ENCODE measurements around the gene GATAD2A. TPM values are rescaled to one million over a fixed set of nuclear protein-coding genes. Genes with fewer than 3 reads are reported as not detected.

The GATAD2A gene
- total and polyA plus RNA-seq, 7 donors = 18.5 to 138 (median 30.2) TPM

GRCh38 chr19:19485161-19485997, 79.9 kb downstream of the GATAD2A start:
- TF ChIP-seq CTCF (IDR thresholded peaks at IDR 0.05) = no peak
- no peak for TF ChIP-seq EP300 (IDR thresholded peaks at IDR 0.05)
- TF ChIP-seq POLR2A (IDR thresholded peaks at IDR 0.05) = no peak
- no peak for TF ChIP-seq POLR2AphosphoS5 (IDR thresholded peaks at IDR 0.05)
- 74 to 86% methylated on average over 15 of the region's 15 CpGs for WGBS, 2 donors
- Histone ChIP-seq H3K27me3 (no peaks in the 10 kb centered on the region), H3K9me3 (no peaks in the 10 kb centered on the region), H3K36me3 (no peaks in the 10 kb centered on the region), H3K27ac (no peak overlapping the region), H3K4me1 (peaks cover 0 to 43% (median 27%) of the 10 kb centered on the region in 4 donors), H3K4me3 (no peak overlapping the region)
- no peak for DNase-seq
- intact Hi-C loops (cut with DNase I) = loop anchor here (5.0 kb wide), 1 partner anchor 78 kb away; the partner anchor contains the start of gene GATAD2A

DNA sequence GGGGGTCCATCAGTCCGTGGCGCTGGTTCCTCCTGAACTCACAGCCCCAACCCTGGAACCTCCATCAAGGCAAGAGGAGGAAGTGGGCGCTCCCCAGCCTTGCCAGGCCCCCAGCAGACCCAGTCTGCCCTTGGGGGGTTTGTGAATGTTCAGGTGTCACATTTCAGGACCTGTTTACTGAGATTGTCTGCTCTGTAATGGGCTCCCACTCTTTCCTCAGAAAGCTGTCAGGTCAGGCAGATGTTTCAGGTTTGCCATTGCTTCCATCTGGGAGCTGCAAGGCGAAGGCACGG, 80.5 kb downstream of the GATAD2A start:
- 93 to 97% methylated on average over 5 of the region's 5 CpGs for WGBS, 2 donors
- no peak for DNase-seq
- Histone ChIP-seq H3K27me3 (no peaks in the 10 kb centered on the region), H3K9me3 (no peaks in the 10 kb centered on the region), H3K4me1 (peaks cover 0 to 47% (median 30%) of the 10 kb centered on the region in 4 donors), H3K27ac (no peak overlapping the region), H3K4me3 (no peak overlapping the region), H3K36me3 (no peaks in the 10 kb centered on the region)
- intact Hi-C loops (cut with DNase I) = loop anchor here (5.0 kb wide), 1 partner anchor 79 kb away; the partner anchor contains the start of gene GATAD2A
- TF ChIP-seq POLR2A (IDR thresholded peaks at IDR 0.05) (no peak), CTCF (IDR thresholded peaks at IDR 0.05) (no peak), EP300 (IDR thresholded peaks at IDR 0.05) (no peak), POLR2AphosphoS5 (IDR thresholded peaks at IDR 0.05) (no peak)

GRCh38 chr19:19486343-19487076, 81.0 kb downstream of the GATAD2A start:
- TF ChIP-seq EP300 (IDR thresholded peaks at IDR 0.05) (no peak), CTCF (IDR thresholded peaks at IDR 0.05) (no peak), POLR2A (IDR thresholded peaks at IDR 0.05) (no peak), POLR2AphosphoS5 (IDR thresholded peaks at IDR 0.05) (no peak)
- DNase-seq = no peak
- Histone ChIP-seq H3K4me1 (peaks cover 0 to 47% (median 30%) of the 10 kb centered on the region in 4 donors), H3K27me3 (no peaks in the 10 kb centered on the region), H3K4me3 (no peak overlapping the region), H3K27ac (no peak overlapping the region), H3K9me3 (no peaks in the 10 kb centered on the region), H3K36me3 (no peaks in the 10 kb centered on the region)
- 84 to 87% methylated on average over 15 of the region's 15 CpGs for WGBS, 2 donors
- intact Hi-C loops (cut with DNase I) = loop anchor here (5.0 kb wide), 1 partner anchor 79 kb away; the partner anchor contains the start of gene GATAD2A

DNA sequence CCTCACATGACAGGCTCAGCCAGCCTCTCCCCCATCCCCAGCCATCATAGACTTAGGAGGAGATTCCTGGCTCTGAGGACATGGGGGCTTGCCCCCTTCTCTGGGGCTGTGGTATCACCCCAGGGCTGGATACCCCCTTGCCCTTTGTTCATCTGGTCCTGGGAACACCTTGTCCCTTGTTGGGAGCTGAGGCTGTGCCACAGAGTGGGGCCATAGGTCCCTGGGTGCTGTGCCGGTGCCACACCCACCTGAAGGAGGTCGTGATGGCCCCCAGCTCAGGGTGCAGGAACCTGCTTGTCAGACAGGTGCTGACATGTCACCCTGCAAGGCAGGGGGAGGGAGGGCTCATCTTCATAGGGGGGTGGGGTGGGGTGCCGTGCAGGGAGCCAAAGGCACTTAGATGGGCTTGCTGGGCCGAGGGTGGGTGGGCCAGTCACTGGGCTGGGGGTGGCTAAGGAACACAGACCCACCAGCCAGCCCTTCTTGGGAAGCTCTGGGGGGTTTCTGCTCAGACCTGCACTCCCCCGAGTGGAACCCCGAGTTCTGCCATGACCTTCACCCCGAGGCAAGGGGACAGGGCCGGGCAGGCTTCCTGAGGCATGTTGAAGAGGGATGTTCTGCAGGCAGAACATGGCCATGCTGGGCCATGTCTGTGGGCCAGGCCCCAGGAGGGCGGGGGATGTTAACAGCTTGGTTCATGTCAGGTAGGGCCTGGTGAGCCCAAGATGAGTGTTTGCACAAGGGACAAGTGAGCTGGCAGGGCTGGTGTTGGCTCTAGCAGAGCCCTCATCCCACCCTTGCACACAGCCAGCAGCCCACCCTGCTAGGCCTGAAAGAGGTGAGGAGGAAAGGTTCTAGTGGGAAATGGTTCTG, 81.8 kb downstream of the GATAD2A start:
- no peak overlapping the region for H3K27ac ChIP-seq
- H3K36me3 ChIP-seq = peaks cover 0 to 5% (median 2%) of the 10 kb centered on the region in 4 donors
- DNase-seq = no peak
- WGBS, 2 donors = 62 to 82% methylated on average over 9 of the region's 9 CpGs
- intact Hi-C loops (cut with DNase I) = loop anchor here (5.0 kb wide), 1 partner anchor 80 kb away; the partner anchor contains the start of gene GATAD2A
- H3K4me3 ChIP-seq = no peak overlapping the region
- no peaks in the 10 kb centered on the region for H3K9me3 ChIP-seq
- no peaks in the 10 kb centered on the region for H3K27me3 ChIP-seq
- H3K4me1 ChIP-seq = peaks cover 0 to 47% (median 30%) of the 10 kb centered on the region in 4 donors
- no peak for TF ChIP-seq EP300 (IDR thresholded peaks at IDR 0.05)
- no peak for TF ChIP-seq POLR2A (IDR thresholded peaks at IDR 0.05)
- no peak for TF ChIP-seq POLR2AphosphoS5 (IDR thresholded peaks at IDR 0.05)
- TF ChIP-seq CTCF (IDR thresholded peaks at IDR 0.05) = no peak

All from sigmoid colon (tissue), 7 donors.